ENCODE data around the gene SEC24D.
A peak's percentile ranks its signal among the peaks of the same experiment; 100 is the strongest.

The SEC24D gene

DNA sequence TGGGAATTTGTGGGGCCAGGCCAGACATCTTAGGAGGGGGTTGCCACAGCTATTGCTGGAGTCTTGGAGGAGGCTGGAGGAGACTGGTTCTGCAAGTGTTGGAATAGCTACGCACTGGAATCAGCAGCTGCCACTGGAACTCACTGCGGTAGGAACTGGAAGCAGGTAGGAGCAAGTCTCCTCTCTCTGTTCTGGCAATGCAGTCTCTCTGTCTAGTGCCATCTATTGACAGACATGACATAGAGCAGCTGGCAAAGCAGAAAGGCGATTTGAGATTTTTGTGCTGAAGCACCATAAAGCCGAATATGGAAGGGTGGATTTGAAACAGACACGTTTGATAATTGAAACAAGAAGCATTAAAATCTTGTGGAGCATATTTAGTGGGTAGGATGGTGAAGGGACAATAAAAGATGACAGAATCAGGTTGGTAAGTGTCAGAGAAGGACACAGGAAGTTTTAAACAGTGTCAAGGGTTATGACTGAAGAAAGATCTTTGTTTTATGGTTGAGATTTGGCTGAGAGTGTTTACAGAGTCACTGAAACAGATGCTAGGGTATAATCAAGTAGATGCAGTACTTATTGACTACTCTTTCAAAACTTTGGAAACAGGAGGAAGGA lies 29.3 kb upstream of the SEC24D start:
- in situ Hi-C loops (cut with HindIII; ENCODE audit: low pct_ligation_motif_present, low sequenced_read_pairs) = no loop called here

DNA sequence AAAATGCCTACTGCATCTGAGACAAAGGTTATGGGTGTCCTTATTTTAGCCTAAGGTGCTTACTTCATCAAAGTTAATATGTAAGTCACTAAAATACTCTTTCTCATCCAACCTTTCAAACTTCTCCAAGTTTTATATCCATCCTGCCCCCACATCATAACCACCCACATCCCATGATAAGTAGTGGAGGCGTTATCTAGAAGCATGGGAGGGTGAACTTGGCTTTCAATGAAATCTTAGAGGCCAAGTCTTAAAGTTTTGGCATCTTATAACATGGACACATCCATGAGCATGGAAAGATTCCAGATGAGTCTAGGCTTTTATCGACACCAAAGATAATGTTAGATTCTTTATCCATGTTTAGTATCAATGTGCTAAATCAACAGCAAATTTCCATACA lies 22.9 kb upstream of the SEC24D start:
- H3K36me3 ChIP-seq (replicated peaks) = no peaks in the 10 kb centered on the region
- H3K27me3 ChIP-seq (replicated peaks) = no peaks in the 10 kb centered on the region
- no peak for DNase-seq
- TF ChIP-seq, protein P1, sequence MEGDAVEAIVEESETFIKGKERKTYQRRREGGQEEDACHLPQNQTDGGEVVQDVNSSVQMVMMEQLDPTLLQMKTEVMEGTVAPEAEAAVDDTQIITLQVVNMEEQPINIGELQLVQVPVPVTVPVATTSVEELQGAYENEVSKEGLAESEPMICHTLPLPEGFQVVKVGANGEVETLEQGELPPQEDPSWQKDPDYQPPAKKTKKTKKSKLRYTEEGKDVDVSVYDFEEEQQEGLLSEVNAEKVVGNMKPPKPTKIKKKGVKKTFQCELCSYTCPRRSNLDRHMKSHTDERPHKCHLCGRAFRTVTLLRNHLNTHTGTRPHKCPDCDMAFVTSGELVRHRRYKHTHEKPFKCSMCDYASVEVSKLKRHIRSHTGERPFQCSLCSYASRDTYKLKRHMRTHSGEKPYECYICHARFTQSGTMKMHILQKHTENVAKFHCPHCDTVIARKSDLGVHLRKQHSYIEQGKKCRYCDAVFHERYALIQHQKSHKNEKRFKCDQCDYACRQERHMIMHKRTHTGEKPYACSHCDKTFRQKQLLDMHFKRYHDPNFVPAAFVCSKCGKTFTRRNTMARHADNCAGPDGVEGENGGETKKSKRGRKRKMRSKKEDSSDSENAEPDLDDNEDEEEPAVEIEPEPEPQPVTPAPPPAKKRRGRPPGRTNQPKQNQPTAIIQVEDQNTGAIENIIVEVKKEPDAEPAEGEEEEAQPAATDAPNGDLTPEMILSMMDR (IDR thresholded peaks at IDR 0.05; ENCODE audit: low read depth, low read length, missing control alignments) = no peak
- in situ Hi-C loops (cut with HindIII; ENCODE audit: low pct_ligation_motif_present, low sequenced_read_pairs) = no loop called here
- H3K27ac ChIP-seq = no peak overlapping the region
- H3K4me3 ChIP-seq (ENCODE audit: low read depth, low read length) = no peak overlapping the region

More for the DNA sequence above, 29.3 kb upstream of the SEC24D start:
- peak; percentile 51 for DNase-seq
- H3K27ac ChIP-seq = no peak overlapping the region
- H3K27me3 ChIP-seq (replicated peaks) = no peaks in the 10 kb centered on the region
- no peaks in the 10 kb centered on the region for H3K36me3 ChIP-seq (replicated peaks)
- no peak overlapping the region for H3K4me3 ChIP-seq (ENCODE audit: low read depth, low read length)
- TF ChIP-seq, protein P1 (IDR thresholded peaks at IDR 0.05; ENCODE audit: low read depth, low read length, missing control alignments) = peak; percentile 89

DNA sequence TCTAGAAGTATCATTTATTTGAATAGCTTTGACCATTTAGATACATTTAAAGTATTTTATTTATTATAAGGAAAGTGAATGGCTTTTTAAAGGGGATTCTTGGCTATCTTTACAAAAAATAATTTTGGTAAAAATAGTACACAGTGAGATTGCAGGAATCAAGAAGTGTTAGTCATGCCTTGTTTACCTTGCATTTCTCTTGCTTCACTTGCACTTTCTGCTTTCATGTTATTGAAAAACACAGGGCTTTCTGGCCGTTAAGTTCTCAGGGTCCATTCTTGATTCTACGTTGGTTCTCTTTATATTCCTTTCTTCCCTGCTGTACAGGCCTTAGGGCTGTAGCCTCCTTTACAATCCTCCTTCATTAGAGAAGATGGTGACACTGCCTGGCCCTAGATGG lies 21.8 kb upstream of the SEC24D start:
- no peak for DNase-seq
- Histone ChIP-seq H3K4me3 (ENCODE audit: low read depth, low read length) (no peak overlapping the region), H3K27ac (no peak overlapping the region), H3K36me3 (replicated peaks) (no peaks in the 10 kb centered on the region), H3K27me3 (replicated peaks) (no peaks in the 10 kb centered on the region)
- TF ChIP-seq, protein P1 (IDR thresholded peaks at IDR 0.05; ENCODE audit: low read depth, low read length, missing control alignments) = no peak
- in situ Hi-C loops (cut with HindIII; ENCODE audit: low pct_ligation_motif_present, low sequenced_read_pairs) = no loop called here

DNA sequence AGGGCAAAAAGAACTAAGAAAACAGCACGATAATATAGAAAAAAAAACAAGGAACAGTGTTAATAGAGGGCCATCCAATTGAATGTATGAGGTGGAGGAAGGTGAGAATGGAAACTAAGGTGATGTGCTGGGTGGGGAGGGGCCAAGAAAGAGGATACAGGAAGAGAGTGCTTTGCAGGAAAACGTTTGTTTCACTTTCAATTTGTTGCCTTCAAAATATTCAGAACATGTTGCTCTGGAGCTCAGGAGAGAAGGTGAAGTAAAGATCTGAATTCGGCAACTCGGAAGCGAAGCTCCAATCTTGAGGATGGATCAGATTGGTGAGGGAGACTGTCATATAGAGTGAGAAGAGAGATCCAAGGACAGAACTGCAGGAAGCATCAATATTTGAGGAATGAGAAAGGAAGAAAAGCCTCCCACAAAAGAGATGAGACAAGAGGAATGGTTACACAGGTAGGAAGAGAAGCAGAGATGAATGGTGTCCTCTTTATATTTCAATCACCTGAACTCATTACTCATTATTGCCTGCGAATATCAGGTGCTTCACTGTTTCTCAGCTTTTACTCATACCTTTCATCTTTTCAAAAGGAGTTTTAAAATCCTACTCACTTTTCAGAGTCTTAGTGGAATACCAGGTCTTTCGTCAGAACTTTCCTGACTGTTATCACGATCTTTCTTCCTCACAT lies 14.7 kb upstream of the SEC24D start:
- in situ Hi-C loops (cut with HindIII; ENCODE audit: low pct_ligation_motif_present, low sequenced_read_pairs) = no loop called here
- no peaks in the 10 kb centered on the region for H3K36me3 ChIP-seq (replicated peaks)
- H3K27ac ChIP-seq = no peak overlapping the region
- DNase-seq = no peak
- no peaks in the 10 kb centered on the region for H3K27me3 ChIP-seq (replicated peaks)
- peak overlapping the region; percentile 38 for H3K4me3 ChIP-seq (ENCODE audit: low read depth, low read length)
- TF ChIP-seq, protein P1 (IDR thresholded peaks at IDR 0.05; ENCODE audit: low read depth, low read length, missing control alignments) = no peak

DNA sequence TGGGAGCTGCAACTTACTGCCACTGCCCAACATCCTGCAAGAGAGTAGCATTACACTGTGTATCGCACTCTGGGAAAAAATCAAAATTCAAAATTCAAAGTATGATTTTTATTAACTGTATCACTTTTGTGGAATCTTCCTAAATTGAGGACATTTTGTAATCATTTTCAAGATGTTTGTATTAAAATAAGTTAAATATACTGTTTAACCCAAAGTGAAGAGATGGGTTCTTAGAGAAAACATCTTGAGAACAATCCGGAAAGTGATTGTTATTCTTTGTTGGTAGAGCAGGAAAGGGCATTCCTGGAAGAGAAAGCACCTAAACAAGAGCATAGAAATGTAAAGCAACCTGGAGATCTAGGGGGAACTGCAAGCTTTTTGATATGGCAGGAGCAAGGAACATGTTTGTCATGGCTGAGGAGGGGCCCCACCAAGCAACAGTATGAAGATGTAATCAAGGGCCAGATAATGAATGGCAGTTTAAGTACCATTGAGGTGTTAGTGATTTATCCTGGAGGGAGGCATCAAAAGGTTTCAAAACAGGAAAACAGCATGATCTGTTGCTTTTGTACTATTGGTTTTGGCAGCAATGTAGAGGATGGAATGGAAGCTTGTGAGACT lies 14.1 kb upstream of the SEC24D start:
- DNase-seq = no peak
- in situ Hi-C loops (cut with HindIII; ENCODE audit: low pct_ligation_motif_present, low sequenced_read_pairs) = no loop called here
- Histone ChIP-seq H3K4me3 (ENCODE audit: low read depth, low read length) (no peak overlapping the region), H3K36me3 (replicated peaks) (no peaks in the 10 kb centered on the region), H3K27ac (no peak overlapping the region), H3K27me3 (replicated peaks) (no peaks in the 10 kb centered on the region)
- TF ChIP-seq, protein P1 (IDR thresholded peaks at IDR 0.05; ENCODE audit: low read depth, low read length, missing control alignments) = no peak

Measured in brain microvascular endothelial cell (primary cell).